Smooth muscle cell (in vitro differentiated cells): ENCODE measurements around the gene ALOX12B. TPM values are rescaled to one million over a fixed set of nuclear protein-coding genes. Genes with fewer than 3 reads are reported as not detected.

Experiments used
- DNase-seq: peaks from one replicate; lab custom pipeline; 2025; ENCODE audit not compliant: unreplicated experiment; lab: John Stamatoyannopoulos, UW
- H2AFZ ChIP-seq: fragments of 200-600 bp; sonication (generic); 2 replicates; pipeline ENCODE4 v1.6.0; 2016; ENCODE audit warnings: antibody characterized with exemption, low read depth, mild to moderate bottlenecking
- H3F3A ChIP-seq: fragments of 200-600 bp; sonication (generic); 2 replicates; pipeline ENCODE4 v1.6.0; 2017; ENCODE audit warnings: antibody characterized with exemption, low read depth
- H3K27ac ChIP-seq: fragments of 200-600 bp; sonication (generic); 2 replicates; pipeline ENCODE4 v1.5.1; 2016; ENCODE audit warnings: low read depth, mild to moderate bottlenecking
- H3K27me3 ChIP-seq: fragments of 200-600 bp; sonication (generic); 2 replicates; pipeline ENCODE4 v1.6.1; 2016; ENCODE audit warnings: low read depth, mild to moderate bottlenecking
- H3K36me3 ChIP-seq: fragments of 200-600 bp; sonication (generic); 2 replicates; pipeline ENCODE4 v1.5.1; 2016; ENCODE audit warnings: low read depth
- H3K4me1 ChIP-seq: fragments of 200-600 bp; sonication (generic); 2 replicates; pipeline ENCODE4 v1.5.1; 2016; ENCODE audit warnings: low read depth
- H3K4me2 ChIP-seq: fragments of 200-600 bp; sonication (generic); 2 replicates; pipeline ENCODE4 v1.6.0; 2016; ENCODE audit warnings: mild to moderate bottlenecking
- H3K4me3 ChIP-seq: fragments of 200-600 bp; sonication (generic); 2 replicates; pipeline ENCODE4 v1.5.1; 2016; ENCODE audit warnings: mild to moderate bottlenecking
- H3K79me2 ChIP-seq: fragments of 200-600 bp; sonication (generic); 2 replicates; pipeline ENCODE4 v1.6.0; 2016; ENCODE audit warnings: low read depth, mild to moderate bottlenecking
- H3K9ac ChIP-seq: fragments of 200-600 bp; sonication (generic); 2 replicates; pipeline ENCODE4 v1.6.0; 2016; ENCODE audit warnings: low read depth
- H3K9me3 ChIP-seq: fragments of 200-600 bp; sonication (generic); replicated peaks from 2 replicates; pipeline ENCODE4 v1.5.1; 2016; ENCODE audit warnings: low read depth
- H4K20me1 ChIP-seq: fragments of 200-600 bp; sonication (generic); 2 replicates; pipeline ENCODE4 v1.6.0; 2016; ENCODE audit warnings: low read depth
- WGBS: methylation state at CpG from one replicate; pipeline ENCODE4 v1.1.7; 2016; ENCODE audit warnings: low lambda C conversion rate; 5-methylcytosine and 5-hydroxymethylcytosine counted together
- polyA plus RNA-seq: library from polyadenylated mRNA; unstranded; fragments of >200 nt; fragmentation: Nextera tagmentation; extraction: Ambion mirVana; gene quantifications from 2 replicates; pipeline ENCODE4 v1.2.1, GENCODE V29; 2016
- total RNA-seq: library from RNA; depleted of rRNA; stranded (reverse); fragments of >200 nt; gene quantifications from 2 replicates; pipeline ENCODE4 v1.2.3, GENCODE V29; 2014
- TF ChIP-seq, protein P1 (sequence below): fragments of 200-600 bp; sonication (generic); IDR thresholded peaks from 2 replicates; pipeline ENCODE4 v1.5.1; 2017; ENCODE audit warnings: borderline replicate concordance, mild to moderate bottlenecking, antibody characterized with exemption; ENCODE audit not compliant: insufficient read depth, poor library complexity, severe bottlenecking

The ALOX12B gene
- total and polyA plus RNA-seq, 2 experiments from 2014 or later, result 3.0 to 4.9 TPM

DNA sequence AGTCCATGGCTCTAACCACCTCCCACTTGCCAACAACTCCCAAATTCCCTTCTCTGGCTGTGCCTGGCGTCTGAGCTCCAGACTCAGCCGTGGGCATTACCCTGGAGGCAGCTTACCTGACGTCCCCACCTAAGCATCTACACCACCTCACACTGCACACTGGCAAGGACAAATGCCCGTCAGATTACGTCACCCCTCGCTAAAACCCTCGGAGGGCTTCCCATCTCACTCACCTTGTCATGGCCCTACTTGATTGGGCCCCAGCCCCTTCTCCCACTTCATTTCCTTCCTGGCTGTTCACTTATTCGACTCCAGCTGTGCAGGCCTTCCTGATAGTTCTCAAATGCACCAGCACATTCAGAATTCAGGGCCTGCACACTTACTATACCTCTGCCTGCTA, 17.4 kb upstream of the ALOX12B start:
- Histone ChIP-seq H3K79me2 (no peaks in the 10 kb centered on the region), H3K4me3 (no peak overlapping the region), H3K9ac (no peak overlapping the region), H3F3A (peaks cover 19% of the 10 kb centered on the region), H3K27ac (no peak overlapping the region), H3K9me3 (no peaks in the 10 kb centered on the region), H3K4me1 (no peaks in the 10 kb centered on the region), H4K20me1 (no peaks in the 10 kb centered on the region), H2AFZ (no peak overlapping the region), H3K27me3 (peaks cover 4% of the 10 kb centered on the region), H3K4me2 (no peak overlapping the region), H3K36me3 (no peaks in the 10 kb centered on the region)
- DNase-seq, result no peak
- TF ChIP-seq, protein P1, sequence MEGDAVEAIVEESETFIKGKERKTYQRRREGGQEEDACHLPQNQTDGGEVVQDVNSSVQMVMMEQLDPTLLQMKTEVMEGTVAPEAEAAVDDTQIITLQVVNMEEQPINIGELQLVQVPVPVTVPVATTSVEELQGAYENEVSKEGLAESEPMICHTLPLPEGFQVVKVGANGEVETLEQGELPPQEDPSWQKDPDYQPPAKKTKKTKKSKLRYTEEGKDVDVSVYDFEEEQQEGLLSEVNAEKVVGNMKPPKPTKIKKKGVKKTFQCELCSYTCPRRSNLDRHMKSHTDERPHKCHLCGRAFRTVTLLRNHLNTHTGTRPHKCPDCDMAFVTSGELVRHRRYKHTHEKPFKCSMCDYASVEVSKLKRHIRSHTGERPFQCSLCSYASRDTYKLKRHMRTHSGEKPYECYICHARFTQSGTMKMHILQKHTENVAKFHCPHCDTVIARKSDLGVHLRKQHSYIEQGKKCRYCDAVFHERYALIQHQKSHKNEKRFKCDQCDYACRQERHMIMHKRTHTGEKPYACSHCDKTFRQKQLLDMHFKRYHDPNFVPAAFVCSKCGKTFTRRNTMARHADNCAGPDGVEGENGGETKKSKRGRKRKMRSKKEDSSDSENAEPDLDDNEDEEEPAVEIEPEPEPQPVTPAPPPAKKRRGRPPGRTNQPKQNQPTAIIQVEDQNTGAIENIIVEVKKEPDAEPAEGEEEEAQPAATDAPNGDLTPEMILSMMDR, result no peak
- 93% methylated on average over 8 of the region's 8 CpGs for WGBS

DNA sequence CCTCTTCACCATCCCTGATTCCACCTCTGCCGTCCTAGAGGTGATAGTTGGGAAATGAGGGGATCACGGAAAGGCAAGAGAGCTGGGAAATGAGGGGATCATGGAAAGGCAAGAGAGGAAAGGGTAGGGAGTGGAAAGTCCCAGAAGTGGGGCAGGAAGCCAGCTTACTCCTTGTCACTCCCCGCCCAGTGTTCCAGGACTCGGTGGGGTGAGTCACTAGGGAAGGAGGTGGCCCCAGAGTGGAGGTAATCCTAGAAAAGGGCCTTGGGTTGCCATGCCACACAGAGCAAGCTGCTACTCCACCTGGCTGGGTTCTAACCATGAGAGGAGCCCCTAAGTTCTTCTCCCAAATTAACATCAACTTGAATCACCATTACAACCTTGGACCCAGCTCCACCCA, 16.0 kb upstream of the ALOX12B start:
- no peak for DNase-seq
- 93% methylated on average over 4 of the region's 4 CpGs for WGBS
- H3K27ac ChIP-seq, result no peak overlapping the region

DNA sequence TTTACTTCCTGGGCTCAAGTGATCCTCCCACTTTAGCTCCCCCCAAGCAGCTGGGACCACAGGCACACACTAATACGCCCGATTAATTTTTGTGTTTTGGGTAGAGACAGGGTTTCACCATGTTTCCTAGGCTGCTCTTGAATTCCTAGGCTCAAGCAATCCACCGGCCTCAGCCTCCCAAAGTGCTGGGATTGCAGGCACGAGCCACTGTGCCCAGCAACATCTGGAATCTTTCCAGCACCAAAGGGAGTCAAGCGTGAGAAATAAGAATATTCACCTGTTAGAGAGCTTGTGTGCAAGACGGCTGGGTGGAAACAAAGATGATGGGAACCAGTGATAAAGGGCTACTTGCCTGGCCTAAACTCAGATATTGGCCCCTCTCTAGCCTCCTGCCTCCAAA, 14.2 kb upstream of the ALOX12B start:
- WGBS, result 84% methylated on average over 6 of the region's 6 CpGs
- H3K9ac ChIP-seq, result no peak overlapping the region

More for the DNA sequence above, 16.0 kb upstream of the ALOX12B start:
- Histone ChIP-seq H3K27me3 (no peaks in the 10 kb centered on the region), H4K20me1 (no peaks in the 10 kb centered on the region), H3K9ac (no peak overlapping the region), H3K36me3 (no peaks in the 10 kb centered on the region), H2AFZ (no peak overlapping the region), H3F3A (peaks cover 19% of the 10 kb centered on the region), H3K9me3 (no peaks in the 10 kb centered on the region), H3K4me2 (no peak overlapping the region), H3K4me1 (no peaks in the 10 kb centered on the region), H3K4me3 (no peak overlapping the region), H3K79me2 (no peaks in the 10 kb centered on the region)
- TF ChIP-seq, protein P1, result no peak

DNA sequence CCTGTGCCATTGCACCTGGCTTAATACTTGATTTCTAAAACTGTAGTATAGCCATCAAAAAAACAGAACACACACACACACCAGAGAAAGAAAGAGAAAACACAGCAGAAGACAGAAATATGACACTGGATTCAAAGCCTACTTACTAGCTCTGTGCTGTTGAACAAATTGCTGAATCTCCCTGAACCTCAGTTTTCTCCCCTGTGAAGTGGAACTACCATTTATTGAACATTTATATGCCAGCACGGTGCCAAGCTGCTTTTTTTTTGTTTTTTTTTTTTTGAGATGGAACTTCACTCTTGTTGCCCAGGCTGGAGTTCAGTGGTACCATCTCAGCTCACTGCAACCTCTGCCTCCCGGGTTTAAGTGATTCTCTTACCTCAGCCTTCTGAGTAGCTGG, 13.2 kb upstream of the ALOX12B start:
- TF ChIP-seq, protein P1, result no peak
- WGBS, result 90% methylated on average over 2 of the region's 2 CpGs

More for the DNA sequence above, 14.2 kb upstream of the ALOX12B start:
- Histone ChIP-seq H4K20me1 (no peaks in the 10 kb centered on the region), H3K27ac (no peak overlapping the region), H3K4me1 (no peaks in the 10 kb centered on the region), H3K36me3 (no peaks in the 10 kb centered on the region), H3K27me3 (no peaks in the 10 kb centered on the region), H3K4me3 (no peak overlapping the region), H3K9me3 (no peaks in the 10 kb centered on the region), H3F3A (peaks cover 18% of the 10 kb centered on the region), H3K79me2 (no peaks in the 10 kb centered on the region), H3K4me2 (no peak overlapping the region), H2AFZ (no peak overlapping the region)
- DNase-seq, result no peak
- TF ChIP-seq, protein P1, result no peak

More for the DNA sequence above, 13.2 kb upstream of the ALOX12B start:
- Histone ChIP-seq H3K4me3 (no peak overlapping the region), H2AFZ (no peak overlapping the region), H3K9ac (no peak overlapping the region), H3K36me3 (no peaks in the 10 kb centered on the region), H3K4me2 (no peak overlapping the region), H3K27me3 (no peaks in the 10 kb centered on the region), H3F3A (peaks cover 8% of the 10 kb centered on the region), H3K79me2 (no peaks in the 10 kb centered on the region), H3K27ac (no peak overlapping the region), H3K9me3 (no peaks in the 10 kb centered on the region), H3K4me1 (no peaks in the 10 kb centered on the region), H4K20me1 (no peaks in the 10 kb centered on the region)
- DNase-seq, result no peak
